Measurements from ENCODE around the gene CBFA2T3.

CBFA2T3 gene

GRCh38 chr16:88956546-88957432, 20.2 kb downstream of the CBFA2T3 start:
- Histone ChIP-seq H3K9ac (ENCODE audit: low read length) (no peak overlapping the region), H3K27ac (ENCODE audit: low read depth, low read length) (no peak overlapping the region), H3K27me3 (ENCODE audit: control insufficient read depth, insufficient read depth, low read length) (peaks cover 3% of the 10 kb centered on the region), H3K4me1 (ENCODE audit: control insufficient read depth, insufficient read depth, low read length) (no peaks in the 10 kb centered on the region), H3K36me3 (ENCODE audit: control insufficient read depth, insufficient read depth, low read length) (no peaks in the 10 kb centered on the region), H3K4me3 (ENCODE audit: low read length) (no peak overlapping the region)

DNA sequence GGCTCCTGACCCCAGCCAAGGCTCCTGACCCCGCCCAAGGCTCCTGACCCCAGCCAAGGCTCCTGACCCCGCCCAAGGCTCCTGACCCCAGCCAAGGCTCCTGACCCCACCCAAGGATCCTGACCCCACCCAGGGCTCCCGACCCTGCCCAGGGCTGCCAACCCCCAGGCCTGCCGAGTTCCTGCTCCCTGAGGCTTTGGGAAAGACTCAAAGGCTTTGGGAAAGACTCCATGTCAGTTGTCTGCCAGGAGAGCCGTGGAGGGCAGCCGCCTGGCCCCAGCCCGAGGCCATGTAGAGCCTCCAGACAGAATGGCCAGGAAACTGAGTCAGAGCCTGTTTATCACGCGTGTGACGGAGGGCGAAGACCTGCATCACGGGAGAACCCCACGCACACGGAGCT, 21.1 kb downstream of the CBFA2T3 start:
- H3K27ac ChIP-seq (ENCODE audit: low read depth, low read length), result no peak overlapping the region
- H3K36me3 ChIP-seq (ENCODE audit: control insufficient read depth, insufficient read depth, low read length), result no peaks in the 10 kb centered on the region
- no peak overlapping the region for H3K9ac ChIP-seq (ENCODE audit: low read length)
- peaks cover 3% of the 10 kb centered on the region for H3K27me3 ChIP-seq (ENCODE audit: control insufficient read depth, insufficient read depth, low read length)
- H3K4me3 ChIP-seq (ENCODE audit: low read length), result no peak overlapping the region
- no peaks in the 10 kb centered on the region for H3K4me1 ChIP-seq (ENCODE audit: control insufficient read depth, insufficient read depth, low read length)

GRCh38 chr16:88953003-88953690, 23.9 kb downstream of the CBFA2T3 start:
- Histone ChIP-seq H3K9ac (ENCODE audit: low read length) (no peak overlapping the region), H3K27ac (ENCODE audit: low read depth, low read length) (no peak overlapping the region), H3K4me1 (ENCODE audit: control insufficient read depth, insufficient read depth, low read length) (no peaks in the 10 kb centered on the region), H3K36me3 (ENCODE audit: control insufficient read depth, insufficient read depth, low read length) (no peaks in the 10 kb centered on the region), H3K27me3 (ENCODE audit: control insufficient read depth, insufficient read depth, low read length) (peaks cover 3% of the 10 kb centered on the region), H3K4me3 (ENCODE audit: low read length) (no peak overlapping the region)

DNA sequence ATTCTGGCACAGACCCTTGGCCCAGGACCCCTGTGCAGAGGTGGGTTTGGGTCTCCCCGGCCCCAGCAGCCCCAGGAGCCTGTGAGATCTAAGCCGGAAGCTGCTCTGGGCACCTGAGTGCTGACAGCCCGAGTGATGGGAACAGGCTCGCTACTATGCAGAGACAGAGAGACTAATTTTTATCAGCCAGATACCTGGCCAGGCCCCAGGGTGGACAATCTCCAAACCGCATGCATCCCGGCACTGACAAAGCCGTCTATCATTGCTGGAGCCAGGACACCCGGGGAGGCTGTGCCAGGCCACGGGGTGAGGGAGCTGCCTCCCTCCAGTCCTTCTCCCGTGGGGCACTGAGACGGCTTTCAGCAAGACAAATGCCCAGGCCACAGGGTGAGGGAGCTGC, 25.0 kb downstream of the CBFA2T3 start:
- Histone ChIP-seq H3K4me1 (ENCODE audit: control insufficient read depth, insufficient read depth, low read length) (no peaks in the 10 kb centered on the region), H3K9ac (ENCODE audit: low read length) (no peak overlapping the region), H3K4me3 (ENCODE audit: low read length) (no peak overlapping the region), H3K27me3 (ENCODE audit: control insufficient read depth, insufficient read depth, low read length) (peaks cover 3% of the 10 kb centered on the region), H3K27ac (ENCODE audit: low read depth, low read length) (no peak overlapping the region), H3K36me3 (ENCODE audit: control insufficient read depth, insufficient read depth, low read length) (no peaks in the 10 kb centered on the region)

- peaks cover 2% of the 10 kb centered on the region for H3K27me3 ChIP-seq (ENCODE audit: control insufficient read depth, insufficient read depth, low read length)
- H3K4me3 ChIP-seq (ENCODE audit: low read length), result no peak overlapping the region
- H3K9ac ChIP-seq (ENCODE audit: low read length), result no peak overlapping the region
- H3K27ac ChIP-seq (ENCODE audit: low read depth, low read length), result no peak overlapping the region
- no peaks in the 10 kb centered on the region for H3K4me1 ChIP-seq (ENCODE audit: control insufficient read depth, insufficient read depth, low read length)
- H3K36me3 ChIP-seq (ENCODE audit: control insufficient read depth, insufficient read depth, low read length), result no peaks in the 10 kb centered on the region
These were observed 25.5 kb downstream of the CBFA2T3 start for GRCh38 chr16:88951501-88951900.

- H3K4me1 ChIP-seq (ENCODE audit: control insufficient read depth, insufficient read depth, low read length), result no peaks in the 10 kb centered on the region
- no peaks in the 10 kb centered on the region for H3K36me3 ChIP-seq (ENCODE audit: control insufficient read depth, insufficient read depth, low read length)
- no peak overlapping the region for H3K27ac ChIP-seq (ENCODE audit: low read depth, low read length)
- no peaks in the 10 kb centered on the region for H3K27me3 ChIP-seq (ENCODE audit: control insufficient read depth, insufficient read depth, low read length)
- H3K9ac ChIP-seq (ENCODE audit: low read length), result no peak overlapping the region
- no peak overlapping the region for H3K4me3 ChIP-seq (ENCODE audit: low read length)
These were observed 28.1 kb downstream of the CBFA2T3 start for GRCh38 chr16:88948781-88949490.

DNA sequence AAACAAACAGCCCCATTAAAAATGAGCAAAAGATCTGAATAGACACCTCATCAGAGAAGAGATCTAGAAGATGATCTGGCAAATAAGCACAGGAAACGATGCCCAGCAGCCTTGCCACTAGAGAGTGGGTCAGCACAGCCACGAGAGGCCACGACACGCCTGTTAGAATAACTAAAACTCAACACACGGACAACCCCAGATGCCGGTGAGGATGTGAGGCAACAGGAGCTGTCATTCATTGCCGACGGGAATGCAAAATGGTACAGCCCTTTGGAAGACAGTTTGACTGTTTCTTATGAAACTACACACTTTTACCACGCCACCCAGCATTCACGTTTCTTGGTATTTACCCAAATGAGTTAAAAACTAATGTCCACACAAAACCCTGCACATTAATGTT, 31.5 kb downstream of the CBFA2T3 start:
- H3K36me3 ChIP-seq (ENCODE audit: control insufficient read depth, insufficient read depth, low read length), result no peaks in the 10 kb centered on the region
- H3K9ac ChIP-seq (ENCODE audit: low read length), result no peak overlapping the region
- no peaks in the 10 kb centered on the region for H3K4me1 ChIP-seq (ENCODE audit: control insufficient read depth, insufficient read depth, low read length)
- H3K4me3 ChIP-seq (ENCODE audit: low read length), result no peak overlapping the region
- H3K27ac ChIP-seq (ENCODE audit: low read depth, low read length), result no peak overlapping the region
- peaks cover 11% of the 10 kb centered on the region for H3K27me3 ChIP-seq (ENCODE audit: control insufficient read depth, insufficient read depth, low read length)

DNA sequence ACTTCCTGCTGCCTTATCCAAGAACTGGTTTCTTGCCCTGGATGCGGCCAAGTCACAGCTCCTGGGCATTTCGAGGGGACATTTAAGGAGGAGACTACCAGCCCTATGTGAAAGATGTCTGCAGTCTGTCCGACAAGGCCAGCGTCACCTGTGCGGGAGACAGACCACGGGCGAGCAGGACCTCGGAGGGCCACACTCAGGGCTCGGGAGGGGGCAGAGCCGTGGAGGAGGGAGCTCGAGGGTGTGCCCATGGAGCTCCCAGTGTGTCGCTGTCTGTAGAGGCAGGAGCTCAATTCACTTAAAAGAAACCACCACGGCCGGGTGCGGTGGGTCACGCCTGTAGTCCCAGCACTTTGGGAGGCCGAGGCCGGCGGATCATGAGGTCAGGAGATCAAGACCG, 33.3 kb downstream of the CBFA2T3 start:
- Histone ChIP-seq H3K36me3 (ENCODE audit: control insufficient read depth, insufficient read depth, low read length) (no peaks in the 10 kb centered on the region), H3K27ac (ENCODE audit: low read depth, low read length) (no peak overlapping the region), H3K9ac (ENCODE audit: low read length) (no peak overlapping the region), H3K27me3 (ENCODE audit: control insufficient read depth, insufficient read depth, low read length) (peaks cover 23% of the 10 kb centered on the region), H3K4me1 (ENCODE audit: control insufficient read depth, insufficient read depth, low read length) (no peaks in the 10 kb centered on the region), H3K4me3 (ENCODE audit: low read length) (no peak overlapping the region)

- H3K4me3 ChIP-seq (ENCODE audit: low read length), result no peak overlapping the region
- no peaks in the 10 kb centered on the region for H3K36me3 ChIP-seq (ENCODE audit: control insufficient read depth, insufficient read depth, low read length)
- no peak overlapping the region for H3K27ac ChIP-seq (ENCODE audit: low read depth, low read length)
- no peaks in the 10 kb centered on the region for H3K4me1 ChIP-seq (ENCODE audit: control insufficient read depth, insufficient read depth, low read length)
- H3K9ac ChIP-seq (ENCODE audit: low read length), result no peak overlapping the region
- H3K27me3 ChIP-seq (ENCODE audit: control insufficient read depth, insufficient read depth, low read length), result peaks cover 23% of the 10 kb centered on the region
These were observed 33.8 kb downstream of the CBFA2T3 start for GRCh38 chr16:88943131-88943664.

DNA sequence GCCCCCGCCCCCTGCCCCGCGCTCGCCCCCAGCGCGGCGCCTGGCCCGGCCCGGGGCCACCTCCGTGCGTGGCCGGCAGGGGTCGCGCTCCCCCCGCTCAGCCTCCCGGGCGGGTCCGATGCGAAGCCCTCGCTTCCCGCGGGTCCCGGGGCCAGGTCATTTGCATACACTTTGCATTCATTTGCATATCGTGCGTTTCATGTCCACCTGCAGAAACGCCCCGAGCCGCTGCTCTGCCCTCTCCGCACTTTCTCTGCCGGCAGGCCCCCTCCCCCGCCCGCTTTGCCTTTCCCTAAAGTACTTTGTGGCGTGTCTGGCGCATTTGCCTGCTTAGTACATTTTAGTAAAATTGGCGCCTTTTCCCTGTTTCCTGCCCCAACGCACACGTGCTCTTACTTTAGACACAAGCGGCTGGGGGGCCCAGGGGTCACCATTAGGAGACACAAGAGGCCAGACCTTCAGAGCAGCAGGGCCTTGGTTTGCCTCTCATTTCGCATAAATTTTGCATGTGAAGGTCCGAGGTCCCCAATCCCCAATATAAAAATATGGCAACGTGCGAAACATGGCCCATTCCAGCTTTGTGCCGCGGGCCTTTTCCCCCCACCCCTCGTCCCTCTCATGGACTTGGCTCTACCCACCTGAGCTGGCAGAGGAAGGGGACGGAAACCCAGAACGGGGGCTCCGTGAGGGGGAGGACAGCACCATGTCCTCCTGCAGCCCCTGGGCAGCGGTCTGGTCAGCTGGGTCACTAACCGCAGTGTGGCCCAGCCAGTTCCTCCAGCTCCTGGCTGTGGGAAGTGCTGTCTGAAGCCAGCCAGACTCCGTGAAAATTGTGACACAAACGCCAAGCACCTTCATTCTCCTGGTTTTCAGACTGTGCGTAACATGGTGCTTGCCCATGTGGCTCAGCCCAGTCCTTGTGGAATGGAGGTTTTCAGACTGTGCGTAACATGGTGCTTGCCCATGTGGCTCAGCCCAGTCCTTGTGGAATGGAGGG, 34.8 kb downstream of the CBFA2T3 start:
- H3K27ac ChIP-seq (ENCODE audit: low read depth, low read length), result no peak overlapping the region
- no peaks in the 10 kb centered on the region for H3K36me3 ChIP-seq (ENCODE audit: control insufficient read depth, insufficient read depth, low read length)
- no peaks in the 10 kb centered on the region for H3K4me1 ChIP-seq (ENCODE audit: control insufficient read depth, insufficient read depth, low read length)
- H3K9ac ChIP-seq (ENCODE audit: low read length), result no peak overlapping the region
- H3K4me3 ChIP-seq (ENCODE audit: low read length), result peak overlapping the region; percentile 30
- peaks cover 23% of the 10 kb centered on the region for H3K27me3 ChIP-seq (ENCODE audit: control insufficient read depth, insufficient read depth, low read length)

DNA sequence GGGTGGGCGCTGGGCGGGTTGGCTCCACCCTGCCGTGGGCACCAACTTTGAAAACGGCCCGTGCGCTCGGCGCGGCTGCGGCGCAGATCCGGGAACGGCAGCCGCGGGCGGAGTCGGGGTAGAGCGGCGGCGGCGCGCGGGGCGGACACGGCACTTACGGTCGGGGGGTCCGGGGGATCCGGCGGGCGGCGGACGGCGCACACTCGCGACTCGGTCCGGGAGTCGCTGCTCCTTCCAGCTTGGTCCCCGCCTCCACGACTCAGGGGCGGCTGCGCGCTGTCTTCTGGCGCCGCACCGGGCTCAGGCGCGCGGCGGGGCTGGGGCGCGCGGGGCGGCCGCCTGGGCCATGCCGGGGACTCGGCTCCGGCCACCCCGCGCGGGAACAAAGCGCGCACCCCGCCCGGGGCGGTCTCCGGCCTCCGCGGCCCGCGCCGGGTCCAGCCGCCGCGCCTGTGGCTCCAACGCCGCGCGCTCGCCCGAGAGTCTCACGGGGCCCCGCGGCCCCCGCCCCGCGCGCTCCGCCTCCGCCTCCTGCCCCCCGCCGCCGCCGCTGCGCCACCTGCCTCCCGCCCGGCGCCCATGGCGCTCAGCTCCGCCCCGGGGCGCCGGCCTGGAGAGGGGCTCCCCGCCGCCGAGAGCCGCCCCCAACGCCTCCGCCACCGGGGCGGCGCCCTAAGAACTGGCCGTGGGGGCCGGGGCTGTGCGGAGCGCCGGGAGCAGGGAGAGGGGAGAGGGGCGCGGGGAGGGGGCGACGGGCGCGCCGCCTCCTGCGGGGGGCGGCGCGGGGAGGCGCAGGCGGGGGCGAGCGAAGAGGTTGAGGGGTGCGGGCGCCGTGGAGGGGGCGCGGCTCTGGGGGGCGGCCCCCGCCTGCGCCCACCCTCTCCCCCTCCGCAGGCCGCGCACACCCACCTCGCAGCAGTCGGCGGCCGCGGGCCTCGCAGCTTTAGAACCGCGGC, 35.9 kb downstream of the CBFA2T3 start:
- H3K9ac ChIP-seq (ENCODE audit: low read length), result no peak overlapping the region
- no peak overlapping the region for H3K27ac ChIP-seq (ENCODE audit: low read depth, low read length)

More for the DNA sequence above, 35.9 kb downstream of the CBFA2T3 start:
- Histone ChIP-seq H3K4me3 (ENCODE audit: low read length) (peak overlapping the region; percentile 61), H3K27me3 (ENCODE audit: control insufficient read depth, insufficient read depth, low read length) (peaks cover 24% of the 10 kb centered on the region), H3K4me1 (ENCODE audit: control insufficient read depth, insufficient read depth, low read length) (peaks cover 3% of the 10 kb centered on the region), H3K36me3 (ENCODE audit: control insufficient read depth, insufficient read depth, low read length) (no peaks in the 10 kb centered on the region)

All from rectal smooth muscle tissue (tissue), 1 donor.